Keratinocyte (primary cell): ENCODE data around the gene AIP. TPM values are rescaled to one million over a fixed set of nuclear protein-coding genes. Genes with fewer than 3 reads are reported as not detected.
"Not testable (repeated sequence)": the region's sequence is repeated elsewhere in the genome, so short reads cannot be mapped to it uniquely, and the experiment has no call there.

Source experiments
- DNase-seq: peaks from one replicate; pipeline ENCODE4 v3.0.0-alpha.2; 2011; ENCODE audit warnings: low read depth, missing footprints, low spot score
- FAIRE-seq: peaks from 2 replicates; lab custom pipeline; 2011; peaks lifted over from hg19 to GRCh38; lab: Jason Lieb, UNC
- H2AFZ ChIP-seq: 2 replicates; pipeline ENCODE4 v1.6.0; 2012; ENCODE audit warnings: low read length, control low read depth, inconsistent platforms; ENCODE audit not compliant: control insufficient read depth
- H3K27ac ChIP-seq: 2 replicates; pipeline ENCODE4 v1.5.1; 2011; ENCODE audit warnings: low read length; ENCODE audit not compliant: control insufficient read depth, insufficient read depth
- H3K27me3 ChIP-seq: 3 replicates; pipeline ENCODE4 v1.6.0; 2011; ENCODE audit warnings: low read length; ENCODE audit not compliant: control insufficient read depth, insufficient read depth; ENCODE audit errors: extremely low read depth
- H3K36me3 ChIP-seq, 2 experiments: 2 replicates in 1 of 2; 3 replicates in 1 of 2; pipeline ENCODE4 v1.5.1; 2011; ENCODE audit warnings: low read length in 2 of 2, mild to moderate bottlenecking in 1 of 2; ENCODE audit not compliant: control insufficient read depth in 2 of 2, insufficient read depth in 2 of 2; ENCODE audit errors: extremely low read depth in 1 of 2
- H3K4me1 ChIP-seq: 3 replicates; pipeline ENCODE4 v1.5.1; 2011; ENCODE audit warnings: low read length; ENCODE audit not compliant: control insufficient read depth, insufficient read depth; ENCODE audit errors: extremely low read depth
- H3K4me2 ChIP-seq: 3 replicates; pipeline ENCODE4 v1.6.0; 2011; ENCODE audit warnings: low read depth, low read length; ENCODE audit not compliant: control insufficient read depth, insufficient read depth; ENCODE audit errors: extremely low read depth
- H3K4me3 ChIP-seq, 3 experiments: fragments of 200-600 bp in 1 of 3; sonication (generic) in 1 of 3; 2 replicates in 2 of 3; 3 replicates in 1 of 3; pipeline ENCODE4 v1.5.1; 2011 to 2016; ENCODE audit warnings: low read length in 3 of 3, mild to moderate bottlenecking in 3 of 3, control low read depth in 2 of 3, inconsistent platforms in 1 of 3, low read depth in 1 of 3, mixed read lengths in 1 of 3, mixed run types in 1 of 3, moderate library complexity in 1 of 3; ENCODE audit not compliant: control insufficient read depth in 2 of 3, insufficient read depth in 2 of 3; ENCODE audit errors: extremely low read depth in 1 of 3
- H3K79me2 ChIP-seq: 2 replicates; pipeline ENCODE4 v1.6.0; 2012; ENCODE audit warnings: low read length; ENCODE audit not compliant: control insufficient read depth, insufficient read depth
- H3K9ac ChIP-seq: 3 replicates; pipeline ENCODE4 v1.6.0; 2011; ENCODE audit warnings: low read length; ENCODE audit not compliant: control insufficient read depth, insufficient read depth; ENCODE audit errors: extremely low read depth
- H3K9me1 ChIP-seq: 3 replicates; pipeline ENCODE4 v1.6.0; 2011; ENCODE audit warnings: low read length; ENCODE audit not compliant: control insufficient read depth, insufficient read depth; ENCODE audit errors: extremely low read depth
- H3K9me3 ChIP-seq: 2 replicates; pipeline ENCODE4 v1.5.1; 2012; ENCODE audit warnings: low read depth, low read length; ENCODE audit not compliant: control insufficient read depth
- H4K20me1 ChIP-seq: 3 replicates; pipeline ENCODE4 v1.6.0; 2011; ENCODE audit warnings: low read length; ENCODE audit not compliant: control insufficient read depth, insufficient read depth; ENCODE audit errors: extremely low read depth
- EZH2 ChIP-seq: IDR thresholded peaks from one replicate; pipeline ENCODE4 v1.6.1; 2012; ENCODE audit warnings: inconsistent platforms, mild to moderate bottlenecking, low read length, moderate library complexity
- dilution Hi-C: fragments of 300-500 bp; cut with MboI; formaldehyde crosslinking; loops from one replicate; pipeline ENCODE4 v1.7.0; 2020; ENCODE audit warnings: low sequenced_read_pairs; ENCODE audit not compliant: extremely low pct_ligation_motif_present
- polyA plus RNA-seq, 5 experiments: library from polyadenylated mRNA; depleted of rRNA in 3 of 5; stranded (reverse) in 3 of 5; stranded (forward) in 1 of 5; unstranded in 1 of 5; fragments of >200 nt; gene quantifications; 1 replicate in 1 of 5; 2 replicates in 3 of 5; 3 replicates in 1 of 5; pipeline versions ENCODE4 v1.2.1 to v1.2.3, GENCODE V29; 2011 to 2012; ENCODE audit warnings: missing spikeins in 2 of 5, low read depth in 1 of 5, low replicate concordance in 1 of 5
- TF ChIP-seq, protein P1 (sequence below), 3 experiments: IDR thresholded peaks in 1 of 3; conservative IDR thresholded peaks in 1 of 3; optimal IDR thresholded peaks in 1 of 3; 2 replicates in 2 of 3; 3 replicates in 1 of 3; pipeline versions ENCODE3 to v1.5.1; 2011; ENCODE audit warnings: low read length in 3 of 3, mild to moderate bottlenecking in 3 of 3, moderate library complexity in 2 of 3, control low read depth in 1 of 3, inconsistent platforms in 1 of 3; ENCODE audit not compliant: insufficient read depth in 2 of 3; ENCODE audit errors: extremely low read depth in 1 of 3

Gene AIP
- polyA plus RNA-seq, 1 donor (not counting 4 experiments of a cell fraction or from before 2014, with no cell fraction given), result 32.5 TPM

DNA sequence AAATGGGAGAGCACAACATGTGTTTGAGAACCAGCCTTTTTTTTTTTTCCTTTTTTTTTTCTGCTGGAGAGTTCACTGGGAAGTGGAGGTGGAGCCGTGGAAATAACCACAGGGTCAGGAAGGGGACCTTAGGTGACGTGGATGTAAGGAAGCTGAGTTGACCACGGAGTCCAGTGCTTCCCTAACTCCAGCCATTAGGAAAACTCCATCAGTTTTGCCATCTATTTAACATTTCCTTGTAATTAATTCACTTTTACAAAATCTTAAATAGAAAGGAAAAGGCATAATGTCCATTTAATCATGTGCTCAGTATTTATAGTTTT is 27.2 kb downstream of the AIP start:
- H3K9ac ChIP-seq, result no peak overlapping the region
- H2AFZ ChIP-seq, result no peak overlapping the region
- H3K79me2 ChIP-seq, result peaks cover 7% of the 10 kb centered on the region
- H3K27me3 ChIP-seq, result no peaks in the 10 kb centered on the region
- H3K4me3 ChIP-seq, result no peak overlapping the region
- DNase-seq (no peak), FAIRE-seq (no peak)
- peaks cover 27% of the 10 kb centered on the region for H3K4me1 ChIP-seq
- H3K9me1 ChIP-seq, result no peaks in the 10 kb centered on the region
- H4K20me1 ChIP-seq, result no peaks in the 10 kb centered on the region
- TF ChIP-seq, protein P1, sequence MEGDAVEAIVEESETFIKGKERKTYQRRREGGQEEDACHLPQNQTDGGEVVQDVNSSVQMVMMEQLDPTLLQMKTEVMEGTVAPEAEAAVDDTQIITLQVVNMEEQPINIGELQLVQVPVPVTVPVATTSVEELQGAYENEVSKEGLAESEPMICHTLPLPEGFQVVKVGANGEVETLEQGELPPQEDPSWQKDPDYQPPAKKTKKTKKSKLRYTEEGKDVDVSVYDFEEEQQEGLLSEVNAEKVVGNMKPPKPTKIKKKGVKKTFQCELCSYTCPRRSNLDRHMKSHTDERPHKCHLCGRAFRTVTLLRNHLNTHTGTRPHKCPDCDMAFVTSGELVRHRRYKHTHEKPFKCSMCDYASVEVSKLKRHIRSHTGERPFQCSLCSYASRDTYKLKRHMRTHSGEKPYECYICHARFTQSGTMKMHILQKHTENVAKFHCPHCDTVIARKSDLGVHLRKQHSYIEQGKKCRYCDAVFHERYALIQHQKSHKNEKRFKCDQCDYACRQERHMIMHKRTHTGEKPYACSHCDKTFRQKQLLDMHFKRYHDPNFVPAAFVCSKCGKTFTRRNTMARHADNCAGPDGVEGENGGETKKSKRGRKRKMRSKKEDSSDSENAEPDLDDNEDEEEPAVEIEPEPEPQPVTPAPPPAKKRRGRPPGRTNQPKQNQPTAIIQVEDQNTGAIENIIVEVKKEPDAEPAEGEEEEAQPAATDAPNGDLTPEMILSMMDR (optimal IDR thresholded peaks at IDR 0.05 in 1 of 3, IDR thresholded peaks at IDR 0.05 in 1 of 3, conservative IDR thresholded peaks at IDR 0.05 in 1 of 3; ENCODE audit: extremely low read depth in 1 of 3, insufficient read depth in 2 of 3, low read length in 3 of 3), result no peak
- no peak for TF ChIP-seq EZH2
- no peak overlapping the region for H3K4me2 ChIP-seq
- no peaks in the 10 kb centered on the region for H3K36me3 ChIP-seq
- dilution Hi-C loops, result no loop called here
- no peak overlapping the region for H3K27ac ChIP-seq
- no peaks in the 10 kb centered on the region for H3K9me3 ChIP-seq

DNA sequence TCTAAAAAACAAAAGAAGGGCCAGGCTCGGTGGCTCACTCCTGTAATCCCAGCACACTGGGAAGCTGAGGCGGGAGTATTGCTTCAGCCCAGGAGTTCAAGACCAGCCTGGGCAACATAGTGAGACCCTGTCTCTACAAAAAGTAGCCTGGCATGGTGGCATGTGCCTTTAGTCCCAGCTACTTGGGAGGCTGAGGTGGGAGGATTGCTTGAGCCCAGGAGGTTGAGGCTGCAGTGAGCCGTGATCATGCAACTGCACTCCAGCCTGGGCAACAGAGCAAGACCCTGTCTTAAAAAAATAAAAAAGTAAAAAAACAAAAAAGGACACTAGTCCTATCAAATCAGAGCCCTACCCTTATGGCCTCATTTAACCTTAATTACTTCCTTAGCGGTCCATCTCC is 28.7 kb downstream of the AIP start:
- H3K4me2 ChIP-seq, H4K20me1 ChIP-seq, H2AFZ ChIP-seq, H3K27me3 ChIP-seq, DNase-seq, H3K36me3 ChIP-seq, H3K9me3 ChIP-seq, H3K27ac ChIP-seq, H3K9me1 ChIP-seq, dilution Hi-C loops, H3K79me2 ChIP-seq, H3K4me3 ChIP-seq, FAIRE-seq, H3K9ac ChIP-seq: not testable (repeated sequence)
- peaks cover 15% of the 10 kb centered on the region for H3K4me1 ChIP-seq

DNA sequence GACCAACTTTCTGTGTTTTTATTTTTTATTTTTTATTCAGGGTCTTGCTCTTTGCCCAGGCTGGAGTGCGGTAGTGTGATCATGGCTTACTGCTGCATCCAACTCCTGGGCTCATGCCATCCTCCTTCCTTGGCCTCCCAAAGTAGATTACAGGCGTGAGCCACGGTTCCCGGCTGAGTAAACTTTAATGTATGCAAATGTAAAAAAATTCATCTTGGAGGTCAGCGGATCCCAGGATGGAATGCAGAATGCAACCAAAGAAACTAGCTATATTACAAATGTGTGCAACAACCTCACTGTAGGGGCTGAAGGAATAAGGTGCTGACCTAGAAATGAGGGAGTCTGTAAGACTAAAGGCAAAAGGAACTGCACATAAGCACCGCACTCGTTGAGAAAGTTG is 31.3 kb downstream of the AIP start:
- no peak for TF ChIP-seq EZH2
- TF ChIP-seq, protein P1 (optimal IDR thresholded peaks at IDR 0.05 in 1 of 3, IDR thresholded peaks at IDR 0.05 in 1 of 3, conservative IDR thresholded peaks at IDR 0.05 in 1 of 3; ENCODE audit: extremely low read depth in 1 of 3, insufficient read depth in 2 of 3, low read length in 3 of 3), result no peak
- H3K4me1 ChIP-seq, result no peaks in the 10 kb centered on the region
- FAIRE-seq (no peak), DNase-seq (no peak)
- H3K79me2 ChIP-seq, result no peaks in the 10 kb centered on the region
- H3K27ac ChIP-seq, result no peak overlapping the region
- no peak overlapping the region for H3K4me2 ChIP-seq
- H3K9ac ChIP-seq, result no peak overlapping the region
- H4K20me1 ChIP-seq, result no peaks in the 10 kb centered on the region
- dilution Hi-C loops, result no loop called here
- no peaks in the 10 kb centered on the region for H3K36me3 ChIP-seq
- H3K9me3 ChIP-seq, result no peaks in the 10 kb centered on the region
- H3K4me3 ChIP-seq, result no peak overlapping the region
- H2AFZ ChIP-seq, result no peak overlapping the region
- H3K27me3 ChIP-seq, result no peaks in the 10 kb centered on the region
- no peaks in the 10 kb centered on the region for H3K9me1 ChIP-seq
